ENCODE measurements around the gene PHAF1.

DNA sequence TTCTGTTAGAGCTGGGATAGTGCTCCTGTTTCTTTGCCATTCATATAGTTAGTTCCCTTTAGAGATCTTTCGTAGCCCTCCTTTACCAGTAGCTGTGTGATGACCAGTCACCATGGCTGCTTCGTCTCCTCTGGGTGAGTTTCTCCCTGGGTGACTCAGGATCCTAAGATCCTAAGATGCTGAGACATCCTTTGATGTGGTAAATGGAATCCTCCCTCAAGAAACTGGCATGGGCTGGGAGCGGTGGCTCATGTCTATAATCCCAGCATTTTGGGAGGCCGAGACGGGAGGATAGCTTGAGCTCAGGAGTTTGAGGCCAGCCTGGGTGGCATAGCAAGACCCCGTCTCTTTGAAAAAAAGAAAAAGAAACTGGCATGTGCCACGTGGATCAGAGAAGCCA is 5.9 kb downstream of the PHAF1 start:
- TF ChIP-seq, protein P1, sequence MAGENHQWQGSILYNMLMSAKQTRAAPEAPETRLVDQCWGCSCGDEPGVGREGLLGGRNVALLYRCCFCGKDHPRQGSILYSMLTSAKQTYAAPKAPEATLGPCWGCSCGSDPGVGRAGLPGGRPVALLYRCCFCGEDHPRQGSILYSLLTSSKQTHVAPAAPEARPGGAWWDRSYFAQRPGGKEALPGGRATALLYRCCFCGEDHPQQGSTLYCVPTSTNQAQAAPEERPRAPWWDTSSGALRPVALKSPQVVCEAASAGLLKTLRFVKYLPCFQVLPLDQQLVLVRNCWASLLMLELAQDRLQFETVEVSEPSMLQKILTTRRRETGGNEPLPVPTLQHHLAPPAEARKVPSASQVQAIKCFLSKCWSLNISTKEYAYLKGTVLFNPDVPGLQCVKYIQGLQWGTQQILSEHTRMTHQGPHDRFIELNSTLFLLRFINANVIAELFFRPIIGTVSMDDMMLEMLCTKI (IDR thresholded peaks at IDR 0.05; ENCODE audit: partially characterized antibody): no peak
- TF ChIP-seq POLR2A (conservative IDR thresholded peaks at IDR 0.05): no peak
- TF ChIP-seq, protein P2, sequence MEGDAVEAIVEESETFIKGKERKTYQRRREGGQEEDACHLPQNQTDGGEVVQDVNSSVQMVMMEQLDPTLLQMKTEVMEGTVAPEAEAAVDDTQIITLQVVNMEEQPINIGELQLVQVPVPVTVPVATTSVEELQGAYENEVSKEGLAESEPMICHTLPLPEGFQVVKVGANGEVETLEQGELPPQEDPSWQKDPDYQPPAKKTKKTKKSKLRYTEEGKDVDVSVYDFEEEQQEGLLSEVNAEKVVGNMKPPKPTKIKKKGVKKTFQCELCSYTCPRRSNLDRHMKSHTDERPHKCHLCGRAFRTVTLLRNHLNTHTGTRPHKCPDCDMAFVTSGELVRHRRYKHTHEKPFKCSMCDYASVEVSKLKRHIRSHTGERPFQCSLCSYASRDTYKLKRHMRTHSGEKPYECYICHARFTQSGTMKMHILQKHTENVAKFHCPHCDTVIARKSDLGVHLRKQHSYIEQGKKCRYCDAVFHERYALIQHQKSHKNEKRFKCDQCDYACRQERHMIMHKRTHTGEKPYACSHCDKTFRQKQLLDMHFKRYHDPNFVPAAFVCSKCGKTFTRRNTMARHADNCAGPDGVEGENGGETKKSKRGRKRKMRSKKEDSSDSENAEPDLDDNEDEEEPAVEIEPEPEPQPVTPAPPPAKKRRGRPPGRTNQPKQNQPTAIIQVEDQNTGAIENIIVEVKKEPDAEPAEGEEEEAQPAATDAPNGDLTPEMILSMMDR (IDR thresholded peaks at IDR 0.05 in 2 of 3, conservative IDR thresholded peaks at IDR 0.05 in 1 of 3; ENCODE audit: insufficient read depth in 2 of 3, low read depth in 1 of 3, low read length in 3 of 3): no peak
- TF ChIP-seq CEBPG (CRISPR knock-in tag; IDR thresholded peaks at IDR 0.05): no peak
- no peak for TF ChIP-seq CEBPG (tag; conservative IDR thresholded peaks at IDR 0.05 in 1 of 2, IDR thresholded peaks at IDR 0.05 in 1 of 2)
- TF ChIP-seq CEBPB (tag; IDR thresholded peaks at IDR 0.05): no peak
- no peak for TF ChIP-seq MAZ (CRISPR knock-in tag; conservative IDR thresholded peaks at IDR 0.05 in 1 of 2, IDR thresholded peaks at IDR 0.05 in 1 of 2)
- no peak for TF ChIP-seq KLF1 (tag; IDR thresholded peaks at IDR 0.05)
- no peak for TF ChIP-seq KLF16 (IDR thresholded peaks at IDR 0.05)
- no peak for TF ChIP-seq PHB2 (IDR thresholded peaks at IDR 0.05; ENCODE audit: low read depth)
- no peak for TF ChIP-seq ZC3H4 (CRISPR knock-in tag; IDR thresholded peaks at IDR 0.05; ENCODE audit: borderline replicate concordance)
- no peak for TF ChIP-seq ZNF589 (CRISPR knock-in tag; IDR thresholded peaks at IDR 0.05; ENCODE audit: low read depth)
- no peak for TF ChIP-seq THRAP3 (IDR thresholded peaks at IDR 0.05; ENCODE audit: borderline replicate concordance)

All from K562 (cell line).